HFFc6 (cell line): Measurements from ENCODE around the gene FAM131B. TPM values are rescaled to one million over a fixed set of nuclear protein-coding genes. Genes with fewer than 3 reads are reported as not detected.

Experiments
- DNase-seq: peaks from one replicate; pipeline ENCODE4 v3.0.0-alpha.2; 2018
- H3K27ac Mint-ChIP-seq: 2 replicates; pipeline ENCODE4 v1.8.0; 2020; ENCODE audit warnings: mild to moderate bottlenecking, mixed read lengths
- H3K27me3 Mint-ChIP-seq: 2 replicates; pipeline ENCODE4 v1.8.0; 2021; ENCODE audit warnings: mild to moderate bottlenecking, moderate library complexity, mixed read lengths; ENCODE audit not compliant: insufficient read depth
- H3K36me3 Mint-ChIP-seq: 2 replicates; pipeline ENCODE4 v1.8.0; 2021; ENCODE audit warnings: low read depth, mixed read lengths
- H3K4me1 Mint-ChIP-seq: 2 replicates; pipeline ENCODE4 v1.8.0; 2020; ENCODE audit warnings: low read depth, mixed read lengths
- H3K4me3 Mint-ChIP-seq: 2 replicates; pipeline ENCODE4 v1.8.0; 2020; ENCODE audit warnings: mild to moderate bottlenecking, moderate library complexity, mixed read lengths
- H3K9me3 Mint-ChIP-seq: 2 replicates; pipeline ENCODE4 v1.8.0; 2020; ENCODE audit warnings: mild to moderate bottlenecking, mixed read lengths
- CTCF ChIP-seq: fragments of 200-600 bp; sonication (generic); IDR thresholded peaks from 2 replicates; pipeline ENCODE4 v1.5.0; 2021; ENCODE audit warnings: antibody characterized with exemption, mild to moderate bottlenecking
- total RNA-seq, 6 experiments: library from RNA; stranded (reverse); fragmentation: NEBNext Ultra II Directional; extraction: Animal tissue kit (Norgen Biotek cat#: 25700); gene quantifications; 2 replicates in 1 of 6; 3 replicates in 5 of 6; pipeline ENCODE4 v1.2.3, GENCODE V29; 2021

The FAM131B gene
- total RNA-seq, 6 experiments from 2014 or later: 0.70 to 1.3 (median 0.98) TPM

GRCh38 chr7:143384661-143385631 lies 22.4 kb upstream of the FAM131B start:
- no peak for TF ChIP-seq CTCF
- Mint-ChIP-seq H3K4me1 (peaks cover 18% of the 10 kb centered on the region), H3K27ac (no peak overlapping the region), H3K27me3 (peaks cover 14% of the 10 kb centered on the region), H3K9me3 (no peaks in the 10 kb centered on the region), H3K4me3 (no peak overlapping the region), H3K36me3 (peaks cover 11% of the 10 kb centered on the region)
- DNase-seq: no peak

- peak; percentile 74 for DNase-seq
- Mint-ChIP-seq H3K36me3 (peaks cover 6% of the 10 kb centered on the region), H3K27ac (no peak overlapping the region), H3K9me3 (no peaks in the 10 kb centered on the region), H3K4me3 (no peak overlapping the region), H3K4me1 (peaks cover 18% of the 10 kb centered on the region), H3K27me3 (peaks cover 6% of the 10 kb centered on the region)
- no peak for TF ChIP-seq CTCF
Measured at GRCh38 chr7:143384148-143384547, 21.6 kb upstream of the FAM131B start.

DNA sequence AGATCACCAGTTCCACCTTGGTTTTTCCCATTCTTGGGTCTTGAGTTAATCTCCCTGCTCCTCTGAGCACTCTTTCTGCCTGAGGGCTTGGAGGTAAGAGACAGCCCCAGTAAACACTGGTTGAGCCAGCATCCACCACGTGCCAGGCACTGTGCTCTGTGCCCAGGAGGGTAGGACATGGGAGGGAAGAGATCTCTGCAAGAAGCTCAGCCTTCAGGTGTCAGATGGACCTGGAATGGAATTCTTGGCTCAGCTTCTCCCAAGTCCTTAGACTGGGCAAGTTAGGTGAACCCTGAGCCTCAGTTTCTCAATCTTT lies 21.1 kb upstream of the FAM131B start:
- H3K27me3 Mint-ChIP-seq: peaks cover 5% of the 10 kb centered on the region
- no peak overlapping the region for H3K27ac Mint-ChIP-seq
- peaks cover 8% of the 10 kb centered on the region for H3K36me3 Mint-ChIP-seq
- no peak for DNase-seq
- H3K4me3 Mint-ChIP-seq: no peak overlapping the region
- peaks cover 20% of the 10 kb centered on the region for H3K4me1 Mint-ChIP-seq
- TF ChIP-seq CTCF: no peak
- peaks cover 4% of the 10 kb centered on the region; the same call in 1 of the 2 replicates for H3K9me3 Mint-ChIP-seq

GRCh38 chr7:143382791-143383641 lies 20.5 kb upstream of the FAM131B start:
- TF ChIP-seq CTCF: peak; percentile 12; the same call in 1 of the 2 replicates
- Mint-ChIP-seq H3K27ac (no peak overlapping the region), H3K4me3 (no peak overlapping the region), H3K27me3 (peaks cover 2% of the 10 kb centered on the region), H3K4me1 (peaks cover 26% of the 10 kb centered on the region), H3K36me3 (peaks cover 14% of the 10 kb centered on the region), H3K9me3 (peaks cover 6% of the 10 kb centered on the region; the same call in 1 of the 2 replicates)
- no peak for DNase-seq

- Mint-ChIP-seq H3K4me1 (peaks cover 21% of the 10 kb centered on the region), H3K27me3 (no peaks in the 10 kb centered on the region; the same call in 1 of the 2 replicates)
Measured at GRCh38 chr7:143382126-143382790, 19.7 kb upstream of the FAM131B start.

More at GRCh38 chr7:143382126-143382790, 19.7 kb upstream of the FAM131B start:
- TF ChIP-seq CTCF: no peak
- no peak for DNase-seq
- Mint-ChIP-seq H3K36me3 (peaks cover 18% of the 10 kb centered on the region), H3K27ac (no peak overlapping the region), H3K9me3 (peaks cover 6% of the 10 kb centered on the region; the same call in 1 of the 2 replicates), H3K4me3 (no peak overlapping the region)
